ENCODE data around the gene ITGA3.

ITGA3 gene

GRCh38 chr17:50095626-50096037 lies 39.7 kb downstream of the ITGA3 start:
- peak in 1 of 2 experiments; percentile 36 for DNase-seq

- DNase-seq: no peak
Measured at GRCh38 chr17:50096092-50096491, 40.2 kb downstream of the ITGA3 start.

- DNase-seq: no peak
Measured at GRCh38 chr17:50096758-50097157, 40.8 kb downstream of the ITGA3 start.

GRCh38 chr17:50097455-50097854 lies 41.5 kb downstream of the ITGA3 start:
- DNase-seq: no peak

GRCh38 chr17:50097926-50098325 lies 42.0 kb downstream of the ITGA3 start:
- no peak for DNase-seq

- no peak for DNase-seq
Measured at GRCh38 chr17:50098583-50098982, 42.7 kb downstream of the ITGA3 start.

GRCh38 chr17:50099003-50099402 lies 43.1 kb downstream of the ITGA3 start:
- no peak for DNase-seq

GRCh38 chr17:50100480-50100883 lies 44.6 kb downstream of the ITGA3 start:
- no peak for DNase-seq

- DNase-seq: no peak
Measured at GRCh38 chr17:50100921-50101345, 45.0 kb downstream of the ITGA3 start.

GRCh38 chr17:50101346-50102163 lies 45.6 kb downstream of the ITGA3 start:
- DNase-seq: no peak

GRCh38 chr17:50102164-50102991 lies 46.5 kb downstream of the ITGA3 start:
- peak in 1 of 2 experiments; percentile 18 for DNase-seq

- no peak for DNase-seq
Measured at GRCh38 chr17:50103252-50103651, 47.3 kb downstream of the ITGA3 start.

GRCh38 chr17:50103941-50104340 lies 48.0 kb downstream of the ITGA3 start:
- no peak for DNase-seq

- DNase-seq: no peak
Measured at GRCh38 chr17:50105811-50106210, 49.9 kb downstream of the ITGA3 start.

- DNase-seq: no peak
Measured at GRCh38 chr17:50106393-50107131, 50.7 kb downstream of the ITGA3 start.

- no peak for DNase-seq
Measured at GRCh38 chr17:50107790-50108414, 52.0 kb downstream of the ITGA3 start.

GRCh38 chr17:50108556-50108955 lies 52.6 kb downstream of the ITGA3 start:
- no peak for DNase-seq

- no peak for DNase-seq
Measured at GRCh38 chr17:50109207-50109606, 53.3 kb downstream of the ITGA3 start.

- DNase-seq: no peak
Measured at GRCh38 chr17:50109785-50110184, 53.9 kb downstream of the ITGA3 start.

GRCh38 chr17:50110591-50111349 lies 54.9 kb downstream of the ITGA3 start:
- DNase-seq: no peak

- no peak for DNase-seq
Measured at GRCh38 chr17:50111673-50112655, 56.1 kb downstream of the ITGA3 start.
